Esophagus muscularis mucosa (tissue), 4 donors: ENCODE measurements around the gene ASB10. TPM values are rescaled to one million over a fixed set of nuclear protein-coding genes. Genes with fewer than 3 reads are reported as not detected.

Source experiments
- DNase-seq: peaks from one replicate; pipeline ENCODE4 v3.0.0-alpha.2; 2017; ENCODE audit errors: extremely low spot score
- H3K27ac ChIP-seq, 4 donors: fragments of 200-600 bp; sonication (generic); replicated peaks in 1 of 4; 1 replicate in 3 of 4; 2 replicates in 1 of 4; pipeline ENCODE4 v1.5.1; 2016 to 2019; ENCODE audit warnings: mild to moderate bottlenecking in 1 of 4
- H3K27me3 ChIP-seq, 4 donors: fragments of 200-600 bp; sonication (generic); one replicate each; pipeline versions ENCODE4 v1.5.1 to v1.6.0; 2016 to 2019
- H3K36me3 ChIP-seq, 4 donors: fragments of 200-600 bp; sonication (generic); one replicate each; pipeline ENCODE4 v1.5.1; 2016 to 2019
- H3K4me1 ChIP-seq, 4 donors: fragments of 200-600 bp; sonication (generic); one replicate each; pipeline ENCODE4 v1.5.1; 2016 to 2019
- H3K4me3 ChIP-seq, 4 donors: fragments of 200-600 bp; sonication (generic); 1 replicate in 2 of 4; 2 replicates in 2 of 4; pipeline ENCODE4 v1.5.1; 2016 to 2019; ENCODE audit warnings: mild to moderate bottlenecking in 4 of 4, moderate library complexity in 1 of 4
- H3K9me3 ChIP-seq, 4 donors: fragments of 200-600 bp; sonication (generic); 1 replicate in 3 of 4; 2 replicates in 1 of 4; pipeline ENCODE4 v1.5.1; 2016 to 2019
- CTCF ChIP-seq, 3 experiments: fragments of 200-600 bp in 2 of 3; fragments of 450-650 bp in 1 of 3; sonication (generic) in 2 of 3; IDR thresholded peaks; one replicate each; pipeline ENCODE4 v1.5.1; 2017 to 2019; ENCODE audit warnings: antibody characterized with exemption in 3 of 3, mild to moderate bottlenecking in 2 of 3, moderate library complexity in 1 of 3
- EP300 ChIP-seq: sonication (generic); formaldehyde crosslinking; IDR thresholded peaks from one replicate; pipeline ENCODE4 v1.6.1; 2017; ENCODE audit warnings: antibody characterized with exemption
- POLR2A ChIP-seq: fragments of 450-650 bp; IDR thresholded peaks from one replicate; pipeline ENCODE4 v1.6.1; 2017; ENCODE audit warnings: antibody characterized with exemption, moderate library complexity, mild to moderate bottlenecking, low read depth
- POLR2AphosphoS5 ChIP-seq, 2 donors: sonication (generic); formaldehyde crosslinking; IDR thresholded peaks; one replicate each; pipeline ENCODE4 v1.6.1; 2017; ENCODE audit warnings: antibody characterized with exemption in 2 of 2
- WGBS: methylation state at CpG from one replicate; pipeline ENCODE4 v1.1.5; 2018; 5-methylcytosine and 5-hydroxymethylcytosine counted together
- intact Hi-C: fragments of 100-400 bp; cut with DNase I; formaldehyde crosslinking; loops from one replicate; pipeline ENCODE4 v1.15.1; 2023
- total RNA-seq, 4 donors: library from RNA; depleted of rRNA; stranded (reverse); fragments of >200 nt; gene quantifications; one replicate each; pipeline versions ENCODE4 v1.1.0 to v1.2.1, GENCODE V29; 2016

The ASB10 gene
- total RNA-seq, 4 donors from 2014 or later = not detected

GRCh38 chr7:151157645-151158329, 29.3 kb downstream of the ASB10 start:
- intact Hi-C loops = no loop called here
- H3K36me3 ChIP-seq = no peaks in the 10 kb centered on the region
- 82% methylated on average over 7 of the region's 7 CpGs for WGBS
- no peaks in the 10 kb centered on the region for H3K4me1 ChIP-seq
- no peak overlapping the region for H3K27ac ChIP-seq
- H3K27me3 ChIP-seq = peaks cover 0 to 66% (median 6%) of the 10 kb centered on the region in 4 donors
- no peak overlapping the region for H3K4me3 ChIP-seq
- DNase-seq = no peak
- TF ChIP-seq EP300 (no peak), POLR2A (no peak), POLR2AphosphoS5 (IDR thresholded peaks at IDR 0.05) (no peak), CTCF (IDR thresholded peaks at IDR 0.05) (no peak)
- no peaks in the 10 kb centered on the region for H3K9me3 ChIP-seq

GRCh38 chr7:151152643-151153513, 34.2 kb downstream of the ASB10 start:
- intact Hi-C loops = no loop called here
- Histone ChIP-seq H3K4me1 (no peaks in the 10 kb centered on the region), H3K36me3 (no peaks in the 10 kb centered on the region), H3K4me3 (no peak overlapping the region), H3K9me3 (no peaks in the 10 kb centered on the region), H3K27ac (no peak overlapping the region), H3K27me3 (peaks cover 0 to 87% (median 10%) of the 10 kb centered on the region in 4 donors)
- 58% methylated on average over 6 of the region's 6 CpGs for WGBS
- TF ChIP-seq EP300 (no peak), POLR2A (no peak), CTCF (IDR thresholded peaks at IDR 0.05) (no peak), POLR2AphosphoS5 (IDR thresholded peaks at IDR 0.05) (no peak)
- DNase-seq = no peak

GRCh38 chr7:151150388-151150787, 36.7 kb downstream of the ASB10 start:
- DNase-seq = no peak
- 78% methylated on average over 3 of the region's 3 CpGs for WGBS
- H3K27me3 ChIP-seq = peaks cover 0 to 67% (median 8%) of the 10 kb centered on the region in 4 donors

More at GRCh38 chr7:151150388-151150787, 36.7 kb downstream of the ASB10 start:
- no peak overlapping the region for H3K27ac ChIP-seq
- H3K4me1 ChIP-seq = no peaks in the 10 kb centered on the region
- H3K4me3 ChIP-seq = no peak overlapping the region
- intact Hi-C loops = no loop called here
- TF ChIP-seq POLR2A = no peak
- no peak for TF ChIP-seq CTCF (IDR thresholded peaks at IDR 0.05)
- TF ChIP-seq POLR2AphosphoS5 (IDR thresholded peaks at IDR 0.05) = no peak
- TF ChIP-seq EP300 = no peak
- peaks cover 0 to under 1% (median 0%) of the 10 kb centered on the region in 4 donors for H3K36me3 ChIP-seq
- no peaks in the 10 kb centered on the region for H3K9me3 ChIP-seq
